ENCODE measurements around the gene NCAPD2.
"Not testable (repeated sequence)": the region's sequence is repeated elsewhere in the genome, so short reads cannot be mapped to it uniquely, and the experiment has no call there.

The NCAPD2 gene

GRCh38 chr12:6465467-6466183 lies 28.3 kb upstream of the NCAPD2 start:
- DNase-seq, result no peak

- no peak for DNase-seq
These were observed 27.7 kb upstream of the NCAPD2 start for GRCh38 chr12:6466184-6466573.

- not testable (repeated sequence) for DNase-seq
These were observed 27.2 kb upstream of the NCAPD2 start for GRCh38 chr12:6466751-6467150.

GRCh38 chr12:6467571-6468282 lies 26.2 kb upstream of the NCAPD2 start:
- not testable (repeated sequence) for DNase-seq

- DNase-seq, result no peak
These were observed 25.7 kb upstream of the NCAPD2 start for GRCh38 chr12:6468283-6468575.

GRCh38 chr12:6469092-6469491 lies 24.8 kb upstream of the NCAPD2 start:
- no peak for DNase-seq

GRCh38 chr12:6469609-6470374 lies 24.1 kb upstream of the NCAPD2 start:
- no peak for DNase-seq

GRCh38 chr12:6470375-6471163 lies 23.3 kb upstream of the NCAPD2 start, which contains the start of gene VAMP1:
Gene VAMP1 (minus strand): TSS chr12:6470677. CDS start chr12:6470531, 146 bp downstream.
- DNase-seq, result peak; percentile 98

- DNase-seq, result no peak
These were observed 21.9 kb upstream of the NCAPD2 start for GRCh38 chr12:6471989-6472360.

- DNase-seq, result no peak
These were observed 21.4 kb upstream of the NCAPD2 start for GRCh38 chr12:6472491-6472890.

GRCh38 chr12:6475233-6475975 lies 18.5 kb upstream of the NCAPD2 start:
- not testable (repeated sequence) for DNase-seq

GRCh38 chr12:6476489-6476888 lies 17.4 kb upstream of the NCAPD2 start:
- no peak for DNase-seq

GRCh38 chr12:6477601-6478377 lies 16.1 kb upstream of the NCAPD2 start:
- DNase-seq, result peak; percentile 15

GRCh38 chr12:6478416-6478815 lies 15.5 kb upstream of the NCAPD2 start:
- DNase-seq, result no peak

GRCh38 chr12:6488240-6488639 lies 5.7 kb upstream of the NCAPD2 start:
- no peak for DNase-seq

- DNase-seq, result no peak
These were observed 4.5 kb upstream of the NCAPD2 start for GRCh38 chr12:6489449-6489848.

- DNase-seq, result not testable (repeated sequence)
These were observed 3.2 kb upstream of the NCAPD2 start for GRCh38 chr12:6490673-6491072.

GRCh38 chr12:6492838-6493496 lies 935 bp upstream of the NCAPD2 start, which contains the start of gene MRPL51:
Gene MRPL51 (minus strand): TSS chr12:6493262. CDS start chr12:6493136, 126 bp downstream.
- DNase-seq, result peak; percentile 86

GRCh38 chr12:6494258-6494743 lies 399 bp downstream of the NCAPD2 start:
- DNase-seq, result no peak

- no peak for DNase-seq
These were observed 1.1 kb downstream of the NCAPD2 start for GRCh38 chr12:6494968-6495367.

GRCh38 chr12:6497291-6497690 lies 3.4 kb downstream of the NCAPD2 start:
- DNase-seq, result not testable (repeated sequence)

All from NCI-H510A (cell line).